Adrenal gland (tissue), 5 donors: Measurements from ENCODE around the gene PTGES2.

Experiments used
- POLR2A ChIP-seq, 2 donors: fragments of 450-650 bp; IDR thresholded peaks; one replicate each; pipeline ENCODE4 v1.6.1; 2017; ENCODE audit warnings: antibody characterized with exemption in 2 of 2, mild to moderate bottlenecking in 2 of 2, moderate library complexity in 1 of 2
- TF ChIP-seq, protein P1 (sequence below), 6 experiments: fragments of 450-650 bp in 4 of 6; fragments of 200-600 bp in 2 of 6; sonication (generic) in 1 of 6; IDR thresholded peaks; 1 replicate in 5 of 6; 2 replicates in 1 of 6; pipeline versions ENCODE4 v1.5.1 to v1.8.0; 2016 to 2021; ENCODE audit warnings: antibody characterized with exemption in 6 of 6, mild to moderate bottlenecking in 2 of 6, moderate library complexity in 1 of 6
- donor health status: DM: no; HTN: no; CAD: no.

DNA sequence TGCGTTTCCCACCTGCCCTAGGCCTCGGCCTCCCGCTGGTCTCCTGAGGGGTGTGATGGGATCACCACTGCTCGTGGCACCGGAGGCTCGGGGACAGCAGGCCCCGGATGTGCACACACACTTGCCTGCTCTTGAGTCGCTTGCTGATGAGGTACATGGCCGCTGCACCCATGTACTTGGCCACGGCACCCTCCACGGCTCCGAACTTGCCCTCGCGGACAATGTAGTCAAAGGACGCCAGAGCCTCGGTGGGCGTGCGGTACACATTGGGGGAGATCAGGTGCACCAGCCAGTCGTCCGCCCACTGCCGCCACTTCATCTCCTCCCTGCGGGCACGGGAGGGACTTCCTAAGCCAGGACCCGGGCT lies 4.7 kb downstream of the PTGES2 start:
- TF ChIP-seq, protein P1, sequence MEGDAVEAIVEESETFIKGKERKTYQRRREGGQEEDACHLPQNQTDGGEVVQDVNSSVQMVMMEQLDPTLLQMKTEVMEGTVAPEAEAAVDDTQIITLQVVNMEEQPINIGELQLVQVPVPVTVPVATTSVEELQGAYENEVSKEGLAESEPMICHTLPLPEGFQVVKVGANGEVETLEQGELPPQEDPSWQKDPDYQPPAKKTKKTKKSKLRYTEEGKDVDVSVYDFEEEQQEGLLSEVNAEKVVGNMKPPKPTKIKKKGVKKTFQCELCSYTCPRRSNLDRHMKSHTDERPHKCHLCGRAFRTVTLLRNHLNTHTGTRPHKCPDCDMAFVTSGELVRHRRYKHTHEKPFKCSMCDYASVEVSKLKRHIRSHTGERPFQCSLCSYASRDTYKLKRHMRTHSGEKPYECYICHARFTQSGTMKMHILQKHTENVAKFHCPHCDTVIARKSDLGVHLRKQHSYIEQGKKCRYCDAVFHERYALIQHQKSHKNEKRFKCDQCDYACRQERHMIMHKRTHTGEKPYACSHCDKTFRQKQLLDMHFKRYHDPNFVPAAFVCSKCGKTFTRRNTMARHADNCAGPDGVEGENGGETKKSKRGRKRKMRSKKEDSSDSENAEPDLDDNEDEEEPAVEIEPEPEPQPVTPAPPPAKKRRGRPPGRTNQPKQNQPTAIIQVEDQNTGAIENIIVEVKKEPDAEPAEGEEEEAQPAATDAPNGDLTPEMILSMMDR (IDR thresholded peaks at IDR 0.05), result no peak
- TF ChIP-seq POLR2A (IDR thresholded peaks at IDR 0.05), result no peak
